PFSK-1 (cell line): ENCODE results near the gene CHAD.

Experiments
- POLR2AphosphoS5 ChIP-seq: IDR thresholded peaks from 2 replicates; pipeline ENCODE4 v1.6.1; 2012; ENCODE audit warnings: low read depth, mild to moderate bottlenecking, control low read depth, low read length, moderate library complexity
- TAF1 ChIP-seq: IDR thresholded peaks from 2 replicates; pipeline ENCODE4 v1.6.1; 2012; ENCODE audit warnings: low read length, control low read depth, borderline replicate concordance; ENCODE audit not compliant: insufficient read depth

DNA sequence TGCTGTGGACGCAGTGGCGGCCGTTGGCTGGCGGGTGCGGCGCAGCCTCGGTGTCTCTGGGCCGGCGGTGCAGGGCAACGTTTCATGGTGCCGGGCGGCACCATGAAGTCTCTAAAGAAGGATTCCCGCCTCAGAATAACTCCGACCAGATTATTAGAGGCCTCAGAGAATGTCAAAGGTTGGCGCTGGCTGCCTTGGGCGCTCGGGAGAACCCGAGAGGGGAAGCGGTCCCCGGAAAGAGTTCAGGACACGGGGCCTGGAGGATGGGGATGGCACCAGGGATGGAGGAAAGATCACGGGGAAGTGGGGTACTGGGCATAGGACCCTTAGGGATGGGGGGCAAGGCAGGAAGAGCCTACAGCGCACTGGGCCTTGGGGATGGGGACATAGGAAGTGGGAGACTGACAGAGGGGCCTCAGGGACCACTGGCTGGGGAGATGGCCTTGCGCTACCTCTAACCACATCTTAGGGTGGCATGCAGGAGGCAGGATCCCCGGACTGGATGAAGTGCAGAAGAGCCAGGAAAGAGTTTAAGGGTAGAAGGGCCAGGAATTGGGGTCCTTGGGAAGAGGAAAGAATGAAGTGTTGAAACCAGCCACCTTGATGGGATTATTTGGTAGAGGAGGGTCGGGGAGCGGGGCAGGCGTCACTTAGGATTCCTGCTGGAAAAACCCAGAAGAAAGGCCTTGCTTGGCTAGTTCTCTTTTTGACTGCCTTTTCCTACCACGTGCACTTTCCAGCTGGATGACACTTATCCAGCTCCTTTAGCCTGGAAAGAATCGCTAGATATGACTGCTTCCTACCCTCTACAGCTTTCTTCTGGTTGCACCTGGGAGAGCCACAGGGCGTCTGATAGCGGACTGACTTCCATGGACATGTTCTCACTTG lies 40.1 kb upstream of the CHAD start:
- TF ChIP-seq TAF1 (no peak), POLR2AphosphoS5 (no peak)
